ENCODE data around the gene ELAVL3. TPM values are rescaled to one million over a fixed set of nuclear protein-coding genes. Genes with fewer than 3 reads are reported as not detected.

The ELAVL3 gene
- total RNA-seq, 4 donors from 2014 or later, result not detected

DNA sequence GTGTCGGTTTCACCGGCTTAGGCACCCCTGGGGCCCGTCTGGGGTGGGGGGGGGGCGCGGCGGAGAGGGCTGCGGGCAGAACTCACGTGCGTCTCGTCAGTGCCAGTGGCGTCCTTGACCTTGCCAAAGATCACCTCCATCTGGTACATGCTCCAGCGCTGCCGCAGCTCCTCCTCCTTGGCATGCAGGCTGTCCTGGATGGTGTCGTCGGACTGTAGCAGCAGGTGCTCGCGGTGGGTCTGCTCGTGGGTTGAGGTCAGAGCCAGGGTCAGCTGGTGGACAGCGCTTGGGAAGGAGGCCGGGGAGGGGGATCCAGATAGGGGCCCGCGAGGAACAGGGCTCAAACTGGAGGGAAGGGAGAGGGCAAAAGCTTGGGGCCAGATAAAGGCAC is 57.1 kb downstream of the ELAVL3 start:
- H3K36me3 ChIP-seq, result no peaks in the 10 kb centered on the region
- TF ChIP-seq POLR2A (IDR thresholded peaks at IDR 0.05) (no peak), EP300 (IDR thresholded peaks at IDR 0.05) (no peak)
- TF ChIP-seq, protein P1, sequence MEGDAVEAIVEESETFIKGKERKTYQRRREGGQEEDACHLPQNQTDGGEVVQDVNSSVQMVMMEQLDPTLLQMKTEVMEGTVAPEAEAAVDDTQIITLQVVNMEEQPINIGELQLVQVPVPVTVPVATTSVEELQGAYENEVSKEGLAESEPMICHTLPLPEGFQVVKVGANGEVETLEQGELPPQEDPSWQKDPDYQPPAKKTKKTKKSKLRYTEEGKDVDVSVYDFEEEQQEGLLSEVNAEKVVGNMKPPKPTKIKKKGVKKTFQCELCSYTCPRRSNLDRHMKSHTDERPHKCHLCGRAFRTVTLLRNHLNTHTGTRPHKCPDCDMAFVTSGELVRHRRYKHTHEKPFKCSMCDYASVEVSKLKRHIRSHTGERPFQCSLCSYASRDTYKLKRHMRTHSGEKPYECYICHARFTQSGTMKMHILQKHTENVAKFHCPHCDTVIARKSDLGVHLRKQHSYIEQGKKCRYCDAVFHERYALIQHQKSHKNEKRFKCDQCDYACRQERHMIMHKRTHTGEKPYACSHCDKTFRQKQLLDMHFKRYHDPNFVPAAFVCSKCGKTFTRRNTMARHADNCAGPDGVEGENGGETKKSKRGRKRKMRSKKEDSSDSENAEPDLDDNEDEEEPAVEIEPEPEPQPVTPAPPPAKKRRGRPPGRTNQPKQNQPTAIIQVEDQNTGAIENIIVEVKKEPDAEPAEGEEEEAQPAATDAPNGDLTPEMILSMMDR (IDR thresholded peaks at IDR 0.05), result no peak
- no peak overlapping the region for H3K27ac ChIP-seq
- no peaks in the 10 kb centered on the region for H3K9me3 ChIP-seq
- no peak for DNase-seq (ENCODE audit: low spot score in 2 of 2)
- WGBS, 2 donors, result 14 to 19% methylated on average over 19 to 21 of the region's 22 CpGs
- H3K4me1 ChIP-seq, result peaks cover 0 to 44% (median 27%) of the 10 kb centered on the region in 4 donors
- H3K4me3 ChIP-seq, result no peak overlapping the region
- peaks cover 0 to 55% of the 10 kb centered on the region in 2 donors for H3K27me3 ChIP-seq

DNA sequence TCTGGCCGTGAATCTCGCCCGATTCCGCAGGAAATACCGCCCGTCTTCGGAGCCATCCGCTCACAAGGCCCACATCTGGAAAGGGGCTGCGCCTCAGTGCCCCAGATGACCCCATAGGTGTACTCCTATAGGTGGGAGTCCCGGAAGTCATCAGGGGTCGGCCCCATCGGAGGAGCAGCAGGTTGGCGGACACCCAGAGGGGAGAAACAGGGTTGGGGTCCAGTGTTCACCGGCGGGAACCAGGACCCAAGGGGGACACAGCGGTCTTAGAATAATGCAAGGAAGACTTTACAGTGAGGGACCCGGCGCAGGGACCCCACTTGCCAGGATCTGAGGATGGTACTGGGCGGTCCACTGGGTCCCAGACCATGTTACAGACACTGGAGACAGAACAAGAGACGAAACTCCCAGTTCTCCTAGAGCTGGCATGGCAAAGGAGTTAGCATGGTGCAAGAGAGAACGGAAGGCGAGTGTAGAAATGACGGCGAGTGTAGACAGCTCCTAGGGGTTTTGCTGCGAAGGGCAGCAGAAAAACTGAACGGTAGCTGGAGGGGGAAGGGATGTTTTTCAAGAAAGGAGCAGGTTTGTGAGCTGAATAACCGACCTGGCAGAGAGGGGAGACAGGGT is 57.6 kb downstream of the ELAVL3 start:
- no peak overlapping the region for H3K27ac ChIP-seq
- no peak overlapping the region for H3K4me3 ChIP-seq
- peaks cover 0 to 60% of the 10 kb centered on the region in 2 donors for H3K27me3 ChIP-seq
- H3K4me1 ChIP-seq, result peaks cover 0 to 49% (median 29%) of the 10 kb centered on the region in 4 donors
- WGBS, 2 donors, result 42% methylated on average over 27 of the region's 27 CpGs
- H3K36me3 ChIP-seq, result no peaks in the 10 kb centered on the region
- DNase-seq (ENCODE audit: low spot score in 2 of 2), result no peak
- H3K9me3 ChIP-seq, result no peaks in the 10 kb centered on the region
- TF ChIP-seq, protein P1 (IDR thresholded peaks at IDR 0.05), result no peak
- TF ChIP-seq POLR2A (IDR thresholded peaks at IDR 0.05) (no peak), EP300 (IDR thresholded peaks at IDR 0.05) (no peak)

DNA sequence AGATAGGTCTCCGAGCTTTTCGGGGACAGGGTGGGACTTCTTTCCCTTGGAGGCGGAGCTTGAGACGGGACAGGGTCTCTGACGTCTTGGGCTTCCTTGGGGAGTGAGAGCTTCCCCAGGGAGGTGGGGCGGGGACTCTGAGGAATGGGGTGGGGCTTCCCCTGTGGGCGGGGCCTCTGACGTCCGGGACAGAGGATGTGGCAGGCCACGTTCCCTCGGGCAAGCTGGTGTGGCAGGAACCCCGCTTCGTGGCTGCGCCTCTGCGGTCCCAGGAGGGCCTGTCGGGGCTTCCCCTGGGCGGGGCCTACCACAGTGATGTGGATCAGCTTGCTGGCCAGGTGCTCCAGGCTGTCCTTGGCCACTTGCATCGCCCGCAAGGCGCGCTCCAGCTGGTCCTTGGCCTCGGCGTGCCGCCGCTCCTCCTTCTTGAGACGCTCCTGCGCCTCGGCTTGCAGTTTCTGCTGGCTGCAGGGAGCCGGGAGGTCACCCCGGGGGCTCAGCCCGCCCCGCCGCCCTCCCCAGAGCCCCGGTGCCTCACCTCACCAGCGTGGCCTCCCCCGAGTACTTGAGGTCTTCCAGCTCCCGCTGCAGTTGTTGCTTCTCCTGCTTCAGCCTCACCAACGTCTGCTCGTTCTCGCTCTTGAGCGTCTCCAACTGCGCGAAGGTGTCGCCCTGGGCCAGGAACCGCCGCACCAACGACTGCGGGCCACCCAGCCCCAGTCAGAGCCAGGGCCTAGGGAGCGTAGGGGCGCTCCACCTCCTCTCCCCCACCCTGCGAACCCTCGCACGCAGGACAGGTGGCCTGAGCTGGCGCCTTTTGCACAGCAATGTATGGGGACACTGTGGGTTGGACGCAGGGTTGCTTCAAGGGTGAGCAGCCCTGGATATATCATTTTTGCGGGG is 58.4 kb downstream of the ELAVL3 start:
- Histone ChIP-seq H3K27ac (no peak overlapping the region), H3K27me3 (peaks cover 0 to 62% of the 10 kb centered on the region in 2 donors), H3K4me1 (peaks cover 0 to 51% (median 29%) of the 10 kb centered on the region in 4 donors), H3K36me3 (no peaks in the 10 kb centered on the region), H3K4me3 (peak overlapping the region in 2 of 4 donors; percentile 26 to 40), H3K9me3 (no peaks in the 10 kb centered on the region)
- TF ChIP-seq, protein P1 (IDR thresholded peaks at IDR 0.05), result no peak
- no peak for TF ChIP-seq EP300 (IDR thresholded peaks at IDR 0.05)
- TF ChIP-seq POLR2A (IDR thresholded peaks at IDR 0.05), result no peak
- peak; percentile 41 to 56 for DNase-seq (ENCODE audit: low spot score in 2 of 2)
- 15 to 16% methylated on average over 35 to 45 of the region's 56 CpGs for WGBS, 2 donors

DNA sequence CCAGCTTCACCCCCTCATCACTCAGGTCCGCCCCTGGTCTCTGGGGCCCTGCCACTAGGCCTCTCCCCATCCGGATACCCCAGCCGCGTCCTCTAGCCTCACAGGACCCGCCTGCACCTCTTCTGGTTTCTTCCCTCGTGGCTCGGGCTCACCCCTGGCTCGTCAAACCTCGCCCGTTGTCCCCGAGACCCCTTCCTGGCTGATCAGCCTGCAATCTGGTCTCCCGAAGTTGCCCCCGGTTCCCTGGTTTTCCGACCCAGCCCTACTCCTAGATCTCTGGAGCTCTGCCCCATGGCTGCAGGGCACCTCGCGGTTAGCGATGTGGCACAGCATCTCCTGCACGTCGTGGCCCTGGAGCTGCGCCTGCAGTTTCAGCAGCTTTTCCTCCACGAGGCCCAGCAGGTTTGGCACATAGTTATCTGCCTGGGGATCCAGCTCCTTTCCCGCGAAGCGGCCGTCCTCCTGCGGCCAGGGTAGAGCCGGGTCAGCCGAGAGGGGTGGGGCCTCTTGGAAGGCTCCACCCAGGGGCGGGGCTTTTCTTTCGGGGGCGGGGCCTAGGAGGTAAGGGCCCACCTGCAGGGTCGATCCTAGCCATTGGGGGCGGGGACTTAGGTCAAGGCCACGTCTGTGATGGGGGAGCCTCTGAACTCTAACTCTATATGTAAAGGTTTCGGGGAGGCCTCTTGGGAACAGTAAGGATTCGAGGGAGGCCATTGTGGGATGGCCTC is 59.3 kb downstream of the ELAVL3 start:
- no peaks in the 10 kb centered on the region for H3K9me3 ChIP-seq
- H3K27ac ChIP-seq, result peak overlapping the region in 1 of 4 donors; percentile 50
- WGBS, 2 donors, result 20% methylated on average over 14 to 36 of the region's 36 CpGs
- no peaks in the 10 kb centered on the region for H3K36me3 ChIP-seq
- H3K4me3 ChIP-seq, result peak overlapping the region in 2 of 4 donors; percentile 36 to 40
- TF ChIP-seq EP300 (IDR thresholded peaks at IDR 0.05) (no peak), POLR2A (IDR thresholded peaks at IDR 0.05) (no peak)
- DNase-seq (ENCODE audit: low spot score in 2 of 2), result no peak
- H3K27me3 ChIP-seq, result peaks cover 0 to 69% of the 10 kb centered on the region in 2 donors
- H3K4me1 ChIP-seq, result peaks cover 0 to 51% (median 29%) of the 10 kb centered on the region in 4 donors

All from tibial nerve (tissue), 4 donors.